ENCODE measurements around the gene ATP5F1E.

GRCh38 chr20:59015411-59015810 lies 16.7 kb downstream of the ATP5F1E start:
- no peak for TF ChIP-seq EZH2 (IDR thresholded peaks at IDR 0.05; ENCODE audit: low read depth)
- TF ChIP-seq CTCF (conservative IDR thresholded peaks at IDR 0.05), result no peak

Measured in PC-9 (cell line).